Measurements from ENCODE around the gene ZNF48. TPM values are rescaled to one million over a fixed set of nuclear protein-coding genes. Genes with fewer than 3 reads are reported as not detected.

ZNF48 gene
- total RNA-seq, 1 experiment from 2014 or later, result 8.9 TPM

DNA sequence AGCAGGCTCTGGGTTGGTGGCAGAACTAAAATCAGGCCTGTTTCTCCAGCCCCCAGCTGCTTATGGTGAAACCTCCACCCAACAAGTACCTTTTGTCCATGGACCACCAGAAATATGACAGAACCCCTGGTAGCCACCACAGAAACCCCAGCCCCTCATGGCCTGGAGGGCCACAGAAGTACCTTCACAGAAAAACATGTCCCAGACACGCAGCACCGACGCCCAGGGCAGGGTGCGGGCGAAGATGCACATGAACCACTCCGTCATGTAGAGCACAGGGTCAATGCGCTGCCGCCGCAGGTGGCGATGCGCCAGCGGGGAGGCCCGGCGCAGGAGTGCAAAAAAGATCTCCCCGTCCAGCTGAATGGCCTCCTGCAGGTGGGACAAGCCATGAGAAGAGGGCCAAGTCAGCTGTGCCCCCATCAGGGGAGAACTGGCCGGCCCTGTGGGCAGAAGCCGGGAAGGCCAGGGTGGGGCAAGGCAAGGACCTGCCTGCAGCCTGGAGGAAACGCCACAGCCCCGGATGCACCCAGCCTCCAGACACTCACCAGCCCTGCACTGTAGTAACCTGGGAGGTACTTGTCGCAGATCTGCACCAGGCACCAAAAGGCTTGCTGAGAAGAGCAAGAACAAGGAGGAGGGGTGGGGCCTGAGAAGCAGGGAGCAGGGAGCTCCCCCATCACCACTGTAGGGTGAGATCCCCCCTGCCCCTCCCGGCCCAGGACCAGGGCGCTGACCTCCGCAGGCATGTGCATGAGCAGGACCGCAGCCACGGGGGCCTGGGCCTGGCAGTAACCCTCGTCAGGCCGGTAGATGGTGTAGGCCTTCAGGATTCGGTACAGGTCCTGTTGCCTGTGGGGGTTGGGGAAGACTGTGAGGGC is 36.0 kb upstream of the ZNF48 start:
- Histone ChIP-seq H3F3A (ENCODE audit: low read length, unreplicated experiment) (no peaks in the 10 kb centered on the region), H3K9ac (ENCODE audit: low read length) (no peak overlapping the region), H3K79me2 (ENCODE audit: low read length) (peaks cover 33% of the 10 kb centered on the region), H3K9me3 (ENCODE audit: low read length) (no peaks in the 10 kb centered on the region), H3K27ac (ENCODE audit: low read length) (no peak overlapping the region), H3K27me3 (ENCODE audit: low read length) (no peaks in the 10 kb centered on the region), H3K9me2 (replicated peaks; ENCODE audit: low read length) (no peaks in the 10 kb centered on the region), H3K4me3 (ENCODE audit: low read length) (no peak overlapping the region), H2AFZ (ENCODE audit: low read length) (no peak overlapping the region), H3K4me2 (ENCODE audit: low read length) (no peak overlapping the region), H3K36me3 (ENCODE audit: low read depth, low read length) (no peaks in the 10 kb centered on the region; the same call in 1 of the 2 replicates), H3K4me1 (ENCODE audit: insufficient read depth, low read length) (peaks cover 8% of the 10 kb centered on the region; the same call in 1 of the 2 replicates), H4K20me1 (ENCODE audit: low read length) (no peaks in the 10 kb centered on the region)
- ATAC-seq (no peak), DNase-seq (no peak)
- intact Hi-C loops (cut with micrococcal nuclease), result no loop called here
- POLR2A ChIA-PET (ENCODE audit: unreplicated experiment), result no interaction called here
- TF ChIP-seq, protein P1, sequence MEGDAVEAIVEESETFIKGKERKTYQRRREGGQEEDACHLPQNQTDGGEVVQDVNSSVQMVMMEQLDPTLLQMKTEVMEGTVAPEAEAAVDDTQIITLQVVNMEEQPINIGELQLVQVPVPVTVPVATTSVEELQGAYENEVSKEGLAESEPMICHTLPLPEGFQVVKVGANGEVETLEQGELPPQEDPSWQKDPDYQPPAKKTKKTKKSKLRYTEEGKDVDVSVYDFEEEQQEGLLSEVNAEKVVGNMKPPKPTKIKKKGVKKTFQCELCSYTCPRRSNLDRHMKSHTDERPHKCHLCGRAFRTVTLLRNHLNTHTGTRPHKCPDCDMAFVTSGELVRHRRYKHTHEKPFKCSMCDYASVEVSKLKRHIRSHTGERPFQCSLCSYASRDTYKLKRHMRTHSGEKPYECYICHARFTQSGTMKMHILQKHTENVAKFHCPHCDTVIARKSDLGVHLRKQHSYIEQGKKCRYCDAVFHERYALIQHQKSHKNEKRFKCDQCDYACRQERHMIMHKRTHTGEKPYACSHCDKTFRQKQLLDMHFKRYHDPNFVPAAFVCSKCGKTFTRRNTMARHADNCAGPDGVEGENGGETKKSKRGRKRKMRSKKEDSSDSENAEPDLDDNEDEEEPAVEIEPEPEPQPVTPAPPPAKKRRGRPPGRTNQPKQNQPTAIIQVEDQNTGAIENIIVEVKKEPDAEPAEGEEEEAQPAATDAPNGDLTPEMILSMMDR (conservative IDR thresholded peaks at IDR 0.05; ENCODE audit: low read depth, low read length), result no peak
- TF ChIP-seq EZH2 (IDR thresholded peaks at IDR 0.05; ENCODE audit: low read length, unreplicated experiment) (no peak), EZH2phosphoT487 (IDR thresholded peaks at IDR 0.05; ENCODE audit: borderline replicate concordance, low read length) (no peak)
- CTCF ChIA-PET, result no interaction called here
- no TSS peak for BruUV-seq (replicated peaks)

DNA sequence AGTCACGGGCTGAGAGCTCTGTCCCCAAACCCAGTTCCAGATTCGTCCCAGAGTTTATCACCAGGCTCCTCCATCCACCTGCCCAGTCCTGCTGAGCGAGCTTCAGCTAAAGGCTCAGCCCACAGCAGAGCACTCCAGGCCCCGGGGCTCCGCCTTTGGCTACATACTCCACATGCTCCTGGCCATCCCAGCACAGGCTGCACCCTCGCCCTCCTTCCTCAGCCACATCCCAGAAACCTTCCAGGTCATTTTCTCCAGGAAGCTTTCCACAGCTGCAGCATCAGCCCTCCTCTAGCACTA is 35.4 kb upstream of the ZNF48 start:
- H2AFZ ChIP-seq (ENCODE audit: low read length), result no peak overlapping the region
- no peak overlapping the region for H3K4me2 ChIP-seq (ENCODE audit: low read length)
- no peak for DNase-seq
- TF ChIP-seq EZH2phosphoT487 (IDR thresholded peaks at IDR 0.05; ENCODE audit: borderline replicate concordance, low read length) (no peak), EZH2 (IDR thresholded peaks at IDR 0.05; ENCODE audit: low read length, unreplicated experiment) (no peak)
- TF ChIP-seq, protein P1 (conservative IDR thresholded peaks at IDR 0.05; ENCODE audit: low read depth, low read length), result no peak
- no peaks in the 10 kb centered on the region for H3K9me2 ChIP-seq (replicated peaks; ENCODE audit: low read length)
- BruUV-seq (replicated peaks), result no TSS peak
- H3K27me3 ChIP-seq (ENCODE audit: low read length), result no peaks in the 10 kb centered on the region
- POLR2A ChIA-PET (ENCODE audit: unreplicated experiment), result no interaction called here
- H3K9me3 ChIP-seq (ENCODE audit: low read length), result no peaks in the 10 kb centered on the region
- H3K9ac ChIP-seq (ENCODE audit: low read length), result no peak overlapping the region
- no peak for ATAC-seq
- CTCF ChIA-PET, result no interaction called here
- H3F3A ChIP-seq (ENCODE audit: low read length, unreplicated experiment), result no peaks in the 10 kb centered on the region
- H3K4me1 ChIP-seq (ENCODE audit: insufficient read depth, low read length), result peaks cover 8% of the 10 kb centered on the region; the same call in 1 of the 2 replicates
- H3K79me2 ChIP-seq (ENCODE audit: low read length), result peaks cover 33% of the 10 kb centered on the region
- H3K27ac ChIP-seq (ENCODE audit: low read length), result no peak overlapping the region
- no peaks in the 10 kb centered on the region for H4K20me1 ChIP-seq (ENCODE audit: low read length)
- no peak overlapping the region for H3K4me3 ChIP-seq (ENCODE audit: low read length)
- intact Hi-C loops (cut with micrococcal nuclease), result no loop called here
- no peaks in the 10 kb centered on the region; the same call in 1 of the 2 replicates for H3K36me3 ChIP-seq (ENCODE audit: low read depth, low read length)

DNA sequence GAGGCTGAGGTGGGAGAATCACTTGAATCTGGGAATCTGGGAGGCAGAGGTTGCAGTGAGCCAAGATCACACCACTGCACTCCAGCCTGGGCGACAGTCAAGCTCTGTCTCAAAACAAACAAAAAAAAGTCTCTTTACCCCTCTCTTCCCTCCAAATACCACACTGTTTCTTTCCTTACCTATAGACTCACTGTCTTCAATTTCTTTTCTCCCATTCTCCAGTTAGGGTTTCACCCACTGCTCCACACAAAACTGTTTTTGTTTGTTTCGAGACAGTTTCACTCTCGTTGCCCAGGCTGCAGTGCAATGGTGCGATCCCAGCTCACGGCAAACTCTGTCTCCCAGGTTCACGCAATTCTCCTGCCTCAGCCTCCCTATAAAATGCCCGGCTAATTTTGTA is 34.0 kb upstream of the ZNF48 start:
- no peaks in the 10 kb centered on the region for H3F3A ChIP-seq (ENCODE audit: low read length, unreplicated experiment)
- H3K4me3 ChIP-seq (ENCODE audit: low read length), result no peak overlapping the region
- no peaks in the 10 kb centered on the region for H3K27me3 ChIP-seq (ENCODE audit: low read length)
- H2AFZ ChIP-seq (ENCODE audit: low read length), result no peak overlapping the region
- no TSS peak for BruUV-seq (replicated peaks)
- no peak overlapping the region for H3K27ac ChIP-seq (ENCODE audit: low read length)
- intact Hi-C loops (cut with micrococcal nuclease), result no loop called here
- ATAC-seq, result no peak
- TF ChIP-seq EZH2phosphoT487 (IDR thresholded peaks at IDR 0.05; ENCODE audit: borderline replicate concordance, low read length), result no peak
- TF ChIP-seq EZH2 (IDR thresholded peaks at IDR 0.05; ENCODE audit: low read length, unreplicated experiment), result no peak
- TF ChIP-seq, protein P1 (conservative IDR thresholded peaks at IDR 0.05; ENCODE audit: low read depth, low read length), result no peak
- H3K4me2 ChIP-seq (ENCODE audit: low read length), result no peak overlapping the region
- no peak overlapping the region for H3K9ac ChIP-seq (ENCODE audit: low read length)
- H3K79me2 ChIP-seq (ENCODE audit: low read length), result peaks cover 44% of the 10 kb centered on the region
- no peak for DNase-seq
- H4K20me1 ChIP-seq (ENCODE audit: low read length), result no peaks in the 10 kb centered on the region
- CTCF ChIA-PET, result no interaction called here
- H3K9me3 ChIP-seq (ENCODE audit: low read length), result no peaks in the 10 kb centered on the region
- H3K36me3 ChIP-seq (ENCODE audit: low read depth, low read length), result no peaks in the 10 kb centered on the region; the same call in 1 of the 2 replicates
- no peaks in the 10 kb centered on the region for H3K9me2 ChIP-seq (replicated peaks; ENCODE audit: low read length)
- H3K4me1 ChIP-seq (ENCODE audit: insufficient read depth, low read length), result no peaks in the 10 kb centered on the region
- POLR2A ChIA-PET (ENCODE audit: unreplicated experiment), result no interaction called here
